Tibial nerve (tissue), 4 donors: ENCODE data around the gene CMC4.

Source experiments
- CTCF ChIP-seq, 5 experiments: fragments of 200-600 bp in 3 of 5; fragments of 450-650 bp in 2 of 5; sonication (generic) in 3 of 5; IDR thresholded peaks; one replicate each; pipeline ENCODE4 v1.5.1; 2016 to 2019; ENCODE audit warnings: antibody characterized with exemption in 5 of 5, mild to moderate bottlenecking in 3 of 5, moderate library complexity in 2 of 5
- EP300 ChIP-seq, 2 donors: sonication (generic); formaldehyde crosslinking; IDR thresholded peaks; one replicate each; pipeline ENCODE4 v1.6.1; 2017; ENCODE audit warnings: antibody characterized with exemption in 2 of 2, mild to moderate bottlenecking in 1 of 2

- TF ChIP-seq CTCF (IDR thresholded peaks at IDR 0.05), result peak; percentile 23 to 45 (median 31)
- TF ChIP-seq EP300 (IDR thresholded peaks at IDR 0.05), result no peak
Observed at GRCh38 chrX:155086202-155086840, 15.4 kb upstream of the CMC4 start.
